GM12873 (cell line): Measurements from ENCODE around the gene BCL7A.

Experiments
- TF ChIP-seq, protein P1 (sequence below): IDR thresholded peaks from 2 replicates; pipeline ENCODE4 v1.5.1; 2012; ENCODE audit warnings: low read depth, mild to moderate bottlenecking, moderate library complexity, low read length, control low read depth; ENCODE audit not compliant: insufficient read depth; ENCODE audit errors: missing control alignments

Gene BCL7A

GRCh38 chr12:122018457-122018856, 3.2 kb upstream of the BCL7A start:
- TF ChIP-seq, protein P1, sequence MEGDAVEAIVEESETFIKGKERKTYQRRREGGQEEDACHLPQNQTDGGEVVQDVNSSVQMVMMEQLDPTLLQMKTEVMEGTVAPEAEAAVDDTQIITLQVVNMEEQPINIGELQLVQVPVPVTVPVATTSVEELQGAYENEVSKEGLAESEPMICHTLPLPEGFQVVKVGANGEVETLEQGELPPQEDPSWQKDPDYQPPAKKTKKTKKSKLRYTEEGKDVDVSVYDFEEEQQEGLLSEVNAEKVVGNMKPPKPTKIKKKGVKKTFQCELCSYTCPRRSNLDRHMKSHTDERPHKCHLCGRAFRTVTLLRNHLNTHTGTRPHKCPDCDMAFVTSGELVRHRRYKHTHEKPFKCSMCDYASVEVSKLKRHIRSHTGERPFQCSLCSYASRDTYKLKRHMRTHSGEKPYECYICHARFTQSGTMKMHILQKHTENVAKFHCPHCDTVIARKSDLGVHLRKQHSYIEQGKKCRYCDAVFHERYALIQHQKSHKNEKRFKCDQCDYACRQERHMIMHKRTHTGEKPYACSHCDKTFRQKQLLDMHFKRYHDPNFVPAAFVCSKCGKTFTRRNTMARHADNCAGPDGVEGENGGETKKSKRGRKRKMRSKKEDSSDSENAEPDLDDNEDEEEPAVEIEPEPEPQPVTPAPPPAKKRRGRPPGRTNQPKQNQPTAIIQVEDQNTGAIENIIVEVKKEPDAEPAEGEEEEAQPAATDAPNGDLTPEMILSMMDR: no peak

- TF ChIP-seq, protein P1: no peak
Observed at GRCh38 chr12:122018937-122019336, 2.7 kb upstream of the BCL7A start.

DNA sequence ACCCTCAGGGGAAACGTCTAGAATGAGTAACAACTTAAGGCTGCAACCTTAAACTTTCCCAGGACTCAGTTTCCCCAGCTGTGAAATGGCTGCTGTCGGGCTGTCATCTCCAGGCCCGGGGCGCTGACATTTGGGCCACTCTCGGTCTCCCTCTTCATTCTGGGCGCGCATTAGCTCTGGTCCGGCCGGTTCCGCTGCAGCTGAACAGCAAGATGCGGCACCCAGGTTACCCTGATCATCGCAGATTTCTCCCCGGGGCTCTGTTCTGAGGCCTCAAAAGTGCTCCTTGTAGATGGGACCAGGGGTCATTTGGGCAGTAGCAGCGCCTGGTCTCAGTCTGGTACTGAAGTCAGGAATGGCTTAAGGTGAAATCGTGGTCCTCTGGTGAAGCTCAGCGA, 890 bp upstream of the BCL7A start:
- TF ChIP-seq, protein P1: no peak

- TF ChIP-seq, protein P1: no peak
Observed at GRCh38 chr12:122021193-122021821, 377 bp upstream of the BCL7A start.

DNA sequence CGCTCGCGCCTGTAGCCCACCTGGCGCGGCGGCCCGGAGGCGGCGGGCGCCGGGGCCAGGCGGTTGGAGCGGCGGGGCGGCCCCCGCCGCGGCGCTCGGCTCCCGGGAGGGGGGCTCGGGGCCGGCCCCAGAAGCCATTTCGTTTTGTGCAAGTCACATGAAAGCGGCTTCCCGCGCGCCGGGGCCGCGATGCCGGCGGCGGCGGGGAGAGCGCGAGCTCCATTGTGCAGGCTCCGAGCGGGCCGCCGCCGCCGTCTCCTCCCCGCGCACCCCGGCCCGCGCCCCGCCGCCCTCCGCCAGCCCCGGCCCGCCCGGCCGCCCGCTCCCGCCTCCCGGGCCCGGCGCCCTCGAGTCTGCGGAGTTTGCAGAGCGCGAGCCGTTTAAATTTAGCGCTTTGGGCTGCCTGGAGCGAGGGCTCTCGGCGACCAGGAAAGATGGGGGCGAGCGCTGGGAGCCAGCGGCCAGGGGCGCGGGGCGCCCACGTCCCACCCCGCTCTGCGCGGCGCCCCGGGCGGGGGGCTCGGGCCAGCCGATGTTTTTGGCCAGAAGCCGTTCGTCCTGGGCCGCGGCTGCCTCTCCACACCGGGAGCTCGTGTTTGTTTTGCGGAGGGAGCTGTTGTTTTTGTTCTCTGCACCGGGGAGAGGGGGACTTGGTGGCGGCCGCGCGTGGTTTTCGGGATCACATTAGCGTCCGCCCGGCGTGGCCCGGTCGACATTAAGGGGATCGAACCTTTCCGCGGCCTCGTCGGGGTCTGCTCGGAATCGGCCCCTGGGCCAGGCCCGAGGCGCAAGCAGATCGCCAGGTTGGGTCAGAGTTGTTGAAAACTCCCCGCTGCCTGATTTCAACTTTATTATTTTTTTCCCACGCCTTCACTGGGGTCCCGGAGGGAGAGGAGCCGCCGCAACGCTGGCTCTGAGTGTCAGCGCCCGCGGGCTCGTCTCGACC, 982 bp downstream of the BCL7A start:
- TF ChIP-seq, protein P1: no peak

DNA sequence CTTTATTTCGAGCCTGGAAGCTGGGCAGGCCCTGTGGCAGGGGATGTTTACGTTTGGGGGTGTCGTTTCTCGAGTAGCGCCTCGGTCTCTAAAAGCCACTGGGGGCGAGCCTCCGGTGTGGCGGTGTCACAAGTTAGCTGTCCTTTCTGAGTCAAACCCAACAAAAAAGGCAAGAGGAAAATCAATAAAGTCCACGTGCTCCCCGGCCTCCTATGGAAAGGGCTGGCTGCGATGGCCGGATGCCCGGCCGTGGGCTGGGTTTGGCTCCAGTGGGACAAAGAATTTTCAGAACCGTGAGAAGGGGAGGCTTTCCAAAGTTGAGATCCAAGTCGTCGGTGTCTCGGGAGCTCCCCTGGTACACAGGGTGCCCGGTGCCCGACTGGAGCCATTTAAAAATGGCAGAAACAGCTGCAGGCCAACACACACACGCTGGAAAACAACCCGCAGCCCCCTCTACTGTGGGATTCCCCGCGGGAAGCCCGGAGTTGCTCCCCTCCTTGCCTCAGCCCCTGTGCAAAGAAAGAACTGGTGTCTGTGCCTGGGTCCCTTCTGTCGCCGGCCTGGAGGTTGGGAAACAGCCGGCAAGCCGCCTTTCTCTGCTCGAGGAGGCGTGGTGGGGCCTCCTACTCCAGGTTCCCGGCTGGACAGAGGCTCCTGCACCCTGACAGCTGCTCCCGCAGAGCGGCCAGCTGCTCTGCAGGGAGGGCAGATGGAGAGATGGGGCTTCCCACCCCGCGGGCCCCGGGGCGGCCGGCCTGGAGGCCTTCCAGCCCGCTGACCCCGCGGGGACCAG, 1.9 kb downstream of the BCL7A start:
- TF ChIP-seq, protein P1: no peak
